Colonic mucosa (tissue), 4 donors: Measurements from ENCODE around the gene SMNDC1. TPM values are rescaled to one million over a fixed set of nuclear protein-coding genes. Genes with fewer than 3 reads are reported as not detected.

Experiments
- DNase-seq: peaks from one replicate; pipeline ENCODE4 v3.0.0-alpha.2; 2020
- H3K27ac ChIP-seq: fragments of 200-600 bp; one replicate; pipeline ENCODE4 v1.8.0; 2021
- H3K27me3 ChIP-seq: fragments of 200-600 bp; one replicate; pipeline ENCODE4 v1.8.0; 2021
- H3K36me3 ChIP-seq: fragments of 200-600 bp; one replicate; pipeline ENCODE4 v1.8.0; 2021
- H3K4me1 ChIP-seq: fragments of 200-600 bp; one replicate; pipeline ENCODE4 v1.8.0; 2021; ENCODE audit warnings: mild to moderate bottlenecking
- H3K4me3 ChIP-seq: fragments of 200-600 bp; one replicate; pipeline ENCODE4 v1.8.0; 2021
- H3K9ac ChIP-seq, 2 donors: one replicate each; pipeline ENCODE4 v1.7.0; 2013; ENCODE audit warnings: control low read depth in 2 of 2, low read depth in 2 of 2, low read length in 2 of 2
- H3K9me3 ChIP-seq: fragments of 200-600 bp; one replicate; pipeline ENCODE4 v1.8.0; 2021
- intact Hi-C: fragments of 100-400 bp; cut with DNase I; formaldehyde crosslinking; loops from one replicate; pipeline ENCODE4 v1.14.1; 2022
- total RNA-seq, 2 donors: library from RNA; stranded (reverse); fragmentation: NEBNext Ultra II Directional in 1 of 2; extraction: Animal tissue kit (Norgen Biotek cat#: 25700) in 1 of 2; gene quantifications; one replicate each; pipeline ENCODE4 v1.2.1, GENCODE V29; 2021
- TF ChIP-seq, protein P1 (sequence below): fragments of 200-600 bp; IDR thresholded peaks from one replicate; pipeline ENCODE4 v1.8.0; 2022; ENCODE audit warnings: antibody characterized with exemption, mild to moderate bottlenecking
- donor health status: healthy.
- donor health status: DM: no; HTN: no; CAD: no.
- donor health status: DM: no; HTN: no; CAD: no.

The SMNDC1 gene
- total RNA-seq, 2 donors from 2014 or later, result 24.8 to 32.1 TPM

DNA sequence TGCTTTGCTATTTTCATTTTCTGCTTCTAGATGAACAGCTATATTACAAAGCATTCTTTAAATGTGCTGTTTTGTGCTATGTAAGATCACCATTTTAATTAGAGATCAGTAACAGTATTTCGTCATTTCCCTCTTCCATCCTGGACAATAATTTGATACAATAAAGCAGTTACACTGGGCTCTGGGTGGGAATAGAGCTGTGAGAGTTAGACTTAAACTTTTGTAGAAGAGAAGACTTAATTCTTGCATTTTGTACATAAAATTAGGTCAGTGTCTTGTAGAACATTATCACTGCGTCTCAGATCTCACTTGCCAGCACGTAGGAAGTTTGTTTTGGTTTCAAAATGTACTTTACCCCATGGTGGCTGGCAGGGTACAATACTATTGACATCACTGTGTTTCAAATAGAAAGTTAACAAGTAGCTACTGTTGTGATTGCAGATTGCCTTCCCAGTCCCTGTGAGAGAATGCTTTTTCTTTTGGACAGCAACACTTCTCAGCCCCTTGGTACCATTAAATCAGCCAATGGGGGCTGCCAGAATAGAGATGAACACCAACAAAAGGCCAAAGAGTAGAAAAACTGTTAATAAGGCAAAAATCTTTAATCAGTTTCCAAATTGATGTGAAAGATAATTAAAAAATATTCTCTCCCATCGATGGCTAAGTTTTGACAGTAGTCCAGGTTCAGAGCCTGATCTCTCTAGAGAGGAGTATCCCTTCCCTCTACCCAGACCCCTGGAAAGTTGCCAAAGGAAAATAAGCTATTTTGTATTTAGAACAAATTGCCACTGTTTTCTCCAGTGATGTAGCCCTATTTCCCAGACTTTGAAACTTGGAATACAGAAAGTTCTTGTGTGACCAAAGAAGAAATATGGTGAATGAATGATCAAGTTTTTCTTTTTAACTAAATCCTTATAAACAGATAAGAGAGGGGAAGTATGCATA is 35.1 kb downstream of the SMNDC1 start:
- intact Hi-C loops, result loop anchor here (5.0 to 10.0 kb wide), 2 partner anchors 37 to 385 kb away; no protein-coding TSS in a partner anchor
- peak overlapping the region in 1 of 2 donors; percentile 46 for H3K9ac ChIP-seq
- H3K27ac ChIP-seq, result peak overlapping the region; percentile 31
- no peaks in the 10 kb centered on the region for H3K36me3 ChIP-seq
- DNase-seq, result peak; percentile 45
- H3K4me3 ChIP-seq, result no peak overlapping the region
- H3K27me3 ChIP-seq, result no peaks in the 10 kb centered on the region
- H3K9me3 ChIP-seq, result no peaks in the 10 kb centered on the region
- H3K4me1 ChIP-seq, result peaks cover 10% of the 10 kb centered on the region
- TF ChIP-seq, protein P1, sequence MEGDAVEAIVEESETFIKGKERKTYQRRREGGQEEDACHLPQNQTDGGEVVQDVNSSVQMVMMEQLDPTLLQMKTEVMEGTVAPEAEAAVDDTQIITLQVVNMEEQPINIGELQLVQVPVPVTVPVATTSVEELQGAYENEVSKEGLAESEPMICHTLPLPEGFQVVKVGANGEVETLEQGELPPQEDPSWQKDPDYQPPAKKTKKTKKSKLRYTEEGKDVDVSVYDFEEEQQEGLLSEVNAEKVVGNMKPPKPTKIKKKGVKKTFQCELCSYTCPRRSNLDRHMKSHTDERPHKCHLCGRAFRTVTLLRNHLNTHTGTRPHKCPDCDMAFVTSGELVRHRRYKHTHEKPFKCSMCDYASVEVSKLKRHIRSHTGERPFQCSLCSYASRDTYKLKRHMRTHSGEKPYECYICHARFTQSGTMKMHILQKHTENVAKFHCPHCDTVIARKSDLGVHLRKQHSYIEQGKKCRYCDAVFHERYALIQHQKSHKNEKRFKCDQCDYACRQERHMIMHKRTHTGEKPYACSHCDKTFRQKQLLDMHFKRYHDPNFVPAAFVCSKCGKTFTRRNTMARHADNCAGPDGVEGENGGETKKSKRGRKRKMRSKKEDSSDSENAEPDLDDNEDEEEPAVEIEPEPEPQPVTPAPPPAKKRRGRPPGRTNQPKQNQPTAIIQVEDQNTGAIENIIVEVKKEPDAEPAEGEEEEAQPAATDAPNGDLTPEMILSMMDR, result no peak

DNA sequence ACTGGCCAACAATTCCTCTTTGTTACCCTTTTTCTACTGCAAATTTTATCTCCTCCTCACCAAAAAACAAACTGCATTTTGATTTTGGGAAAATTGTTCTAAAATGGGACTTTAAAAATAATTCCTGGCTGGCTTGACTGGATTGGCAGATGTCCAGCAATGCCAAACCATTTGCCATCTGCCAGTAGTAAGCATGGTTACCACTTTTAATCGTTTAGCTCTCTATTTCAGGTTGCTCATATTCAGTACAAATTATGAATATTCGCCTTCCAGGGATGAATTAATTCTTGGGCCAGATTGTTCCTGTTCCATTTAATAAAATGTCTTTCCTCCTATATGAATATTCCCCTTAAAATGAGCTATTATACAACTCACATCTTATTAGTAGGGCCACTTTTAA is 35.7 kb downstream of the SMNDC1 start:
- intact Hi-C loops, result loop anchor here (5.0 kb wide), 1 partner anchor 37 kb away; no protein-coding TSS in a partner anchor
- Histone ChIP-seq H3K4me1 (peaks cover 10% of the 10 kb centered on the region), H3K9ac (no peak overlapping the region), H3K9me3 (no peaks in the 10 kb centered on the region), H3K27ac (peak overlapping the region; percentile 31), H3K27me3 (no peaks in the 10 kb centered on the region), H3K4me3 (no peak overlapping the region), H3K36me3 (no peaks in the 10 kb centered on the region)
- DNase-seq, result no peak
- TF ChIP-seq, protein P1, result no peak

DNA sequence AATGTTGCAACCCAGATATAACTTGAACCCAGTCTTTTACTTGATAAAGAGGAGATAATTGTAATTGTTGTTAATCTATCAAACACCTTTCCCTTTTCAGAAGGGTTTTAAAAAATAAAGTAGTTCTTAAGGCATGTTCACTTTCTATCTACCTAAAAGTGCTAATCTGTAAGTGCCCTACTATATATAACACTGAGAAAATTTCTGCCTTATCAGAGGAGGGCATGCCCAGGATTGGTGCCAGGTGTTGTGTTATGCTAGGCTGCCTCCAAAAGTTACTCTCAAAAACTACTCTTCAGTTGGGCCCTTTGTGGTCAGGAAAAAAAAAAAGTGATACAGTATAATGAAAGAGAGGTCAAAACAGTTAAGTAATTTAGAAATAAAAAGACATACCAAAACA is 36.3 kb downstream of the SMNDC1 start:
- Histone ChIP-seq H3K27me3 (no peaks in the 10 kb centered on the region), H3K4me3 (no peak overlapping the region), H3K9ac (no peak overlapping the region), H3K9me3 (no peaks in the 10 kb centered on the region), H3K27ac (no peak overlapping the region), H3K4me1 (peaks cover 10% of the 10 kb centered on the region), H3K36me3 (no peaks in the 10 kb centered on the region)
- no peak for DNase-seq
- TF ChIP-seq, protein P1, result no peak
- intact Hi-C loops, result loop anchor here (5.0 kb wide), 1 partner anchor 36 kb away; no protein-coding TSS in a partner anchor

DNA sequence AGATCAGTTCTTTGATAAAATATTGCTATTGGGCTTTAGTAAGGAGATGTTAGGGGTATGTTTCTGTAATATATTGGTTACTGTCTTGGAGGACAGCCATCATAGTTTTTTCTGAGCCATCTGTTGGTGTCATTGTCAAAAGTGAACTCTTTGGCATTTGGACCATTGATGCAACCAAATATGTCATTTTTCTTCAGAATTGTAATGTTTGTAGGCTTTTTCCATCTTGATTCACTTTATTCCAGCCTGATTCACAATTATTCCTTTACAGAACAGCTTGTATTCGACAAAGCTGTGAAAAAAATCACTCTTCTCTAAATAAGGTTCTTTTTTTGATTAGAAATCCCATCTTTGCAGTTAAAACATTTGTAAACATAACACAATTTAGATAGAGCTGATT is 37.4 kb downstream of the SMNDC1 start:
- Histone ChIP-seq H3K27ac (no peak overlapping the region), H3K9me3 (no peaks in the 10 kb centered on the region), H3K27me3 (no peaks in the 10 kb centered on the region), H3K9ac (no peak overlapping the region), H3K4me3 (no peak overlapping the region), H3K4me1 (peaks cover 10% of the 10 kb centered on the region), H3K36me3 (no peaks in the 10 kb centered on the region)
- intact Hi-C loops, result loop anchor here (5.0 kb wide), 1 partner anchor 35 kb away; no protein-coding TSS in a partner anchor
- DNase-seq, result no peak
- TF ChIP-seq, protein P1, result no peak

DNA sequence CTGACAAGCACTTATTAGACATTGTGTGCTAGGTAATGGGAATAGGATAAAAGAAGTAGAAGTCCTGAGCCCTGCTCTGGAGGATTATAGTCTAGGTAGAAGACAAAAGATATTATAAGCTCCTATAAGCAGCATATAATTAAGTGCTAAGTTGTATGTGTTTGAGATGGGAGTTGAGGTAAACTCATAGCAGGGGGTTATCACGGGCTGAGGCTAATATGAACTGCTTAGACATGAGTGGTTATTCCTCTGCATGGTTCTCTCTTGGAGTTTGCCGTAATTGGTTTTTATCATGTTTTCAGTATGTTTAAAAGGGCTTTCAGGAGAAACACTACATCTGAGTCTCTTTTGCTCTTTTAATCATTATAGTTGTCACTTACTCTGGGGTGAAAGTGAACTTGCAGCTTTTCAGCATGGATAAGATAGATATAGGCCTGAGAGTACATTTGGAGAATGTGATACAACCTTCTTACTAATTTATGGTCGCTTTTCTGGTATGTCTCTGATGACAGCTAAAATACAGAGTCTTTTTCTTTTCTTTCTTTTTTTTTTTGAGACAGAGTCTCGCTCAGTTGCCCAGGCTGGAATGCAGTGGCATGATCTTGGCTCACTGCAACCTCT is 39.0 kb downstream of the SMNDC1 start:
- intact Hi-C loops, result loop anchor here (5.0 kb wide), 1 partner anchor 33 kb away; no protein-coding TSS in a partner anchor
- H3K9me3 ChIP-seq, result no peaks in the 10 kb centered on the region
- H3K4me1 ChIP-seq, result peaks cover 10% of the 10 kb centered on the region
- no peaks in the 10 kb centered on the region for H3K36me3 ChIP-seq
- no peak overlapping the region for H3K9ac ChIP-seq
- no peak overlapping the region for H3K27ac ChIP-seq
- no peak for DNase-seq
- TF ChIP-seq, protein P1, result no peak
- H3K4me3 ChIP-seq, result no peak overlapping the region
- no peaks in the 10 kb centered on the region for H3K27me3 ChIP-seq
